ENCODE data around the gene C1orf116.
A peak's percentile ranks its signal among the peaks of the same experiment; 100 is the strongest.
"Not testable (repeated sequence)": the region's sequence is repeated elsewhere in the genome, so short reads cannot be mapped to it uniquely, and the experiment has no call there.

C1orf116 gene

GRCh38 chr1:207058878-207059867 lies 26.6 kb upstream of the C1orf116 start:
- no peak for DNase-seq

- DNase-seq, result no peak
Measured at GRCh38 chr1:207058252-207058651, 25.7 kb upstream of the C1orf116 start.

- no peak for DNase-seq
Measured at GRCh38 chr1:207056673-207057072, 24.1 kb upstream of the C1orf116 start.

GRCh38 chr1:207055386-207056001 lies 22.9 kb upstream of the C1orf116 start:
- no peak for DNase-seq

GRCh38 chr1:207054491-207054890 lies 21.9 kb upstream of the C1orf116 start:
- DNase-seq, result no peak

GRCh38 chr1:207052911-207053769 lies 20.6 kb upstream of the C1orf116 start, which contains the start of gene PFKFB2:
TSS of gene PFKFB2 (plus strand) at chr1:207053275. CDS start at chr1:207054718, 1,443 bp downstream.
- peak; percentile 93 for DNase-seq

- DNase-seq, result no peak
Measured at GRCh38 chr1:207051191-207051943, 18.8 kb upstream of the C1orf116 start, which contains the start of gene YOD1. TSS of gene YOD1 (minus strand) at chr1:207051208. CDS start at chr1:207051030, 178 bp downstream.

- peak; percentile 92 for DNase-seq
Measured at GRCh38 chr1:207050480-207051190, 18.1 kb upstream of the C1orf116 start.

GRCh38 chr1:207049974-207050391 lies 17.4 kb upstream of the C1orf116 start:
- DNase-seq, result no peak

- no peak for DNase-seq
Measured at GRCh38 chr1:207049514-207049913, 17.0 kb upstream of the C1orf116 start.

GRCh38 chr1:207049054-207049453 lies 16.5 kb upstream of the C1orf116 start:
- DNase-seq, result no peak

GRCh38 chr1:207048041-207048440 lies 15.5 kb upstream of the C1orf116 start:
- no peak for DNase-seq

- no peak for DNase-seq
Measured at GRCh38 chr1:207047505-207047904, 14.9 kb upstream of the C1orf116 start.

GRCh38 chr1:207045453-207045852 lies 12.9 kb upstream of the C1orf116 start:
- no peak for DNase-seq

GRCh38 chr1:207041397-207041796 lies 8.8 kb upstream of the C1orf116 start:
- DNase-seq, result not testable (repeated sequence)

GRCh38 chr1:207040181-207040533 lies 7.6 kb upstream of the C1orf116 start:
- DNase-seq, result peak; percentile 66

- no peak for DNase-seq
Measured at GRCh38 chr1:207039380-207040180, 7.0 kb upstream of the C1orf116 start.

GRCh38 chr1:207036865-207037264 lies 4.3 kb upstream of the C1orf116 start:
- no peak for DNase-seq

- DNase-seq, result peak; percentile 24
Measured at GRCh38 chr1:207035877-207036551, 3.5 kb upstream of the C1orf116 start.

GRCh38 chr1:207034998-207035397 lies 2.4 kb upstream of the C1orf116 start:
- peak; percentile 83 for DNase-seq
